K562 (cell line): ENCODE measurements around the gene BANP. TPM values are rescaled to one million over a fixed set of nuclear protein-coding genes. Genes with fewer than 3 reads are reported as not detected.

Experiments
- ATAC-seq: fragments of 200-7000 bp; cut with Tn5 transposase; 3 replicates; pipeline ENCODE4 v1.9.1; 2020; ENCODE audit warnings: moderate library complexity
- Bru-seq: library from RNA; stranded (reverse); fragments of 400-500 nt; gene quantifications from one replicate; lab custom pipeline; 2021; lab: Mats Ljungman, UMichigan
- BruChase-seq, 2 experiments: library from RNA; stranded (reverse); fragments of 400-500 nt; gene quantifications; one replicate each; lab custom pipeline; 2021; lab: Mats Ljungman, UMichigan
- BruUV-seq: library from RNA; stranded (reverse); fragments of 400-500 nt; replicated peaks from 2 replicates; lab custom pipeline; 2021; lab: Mats Ljungman, UMichigan
- CTCF ChIA-PET: fragments of 300-600 bp; formaldehyde crosslinking; extraction: SDS; loops from one replicate; lab custom pipeline; 2021; ENCODE audit warnings: low intra/inter-chr PET ratio; lab: Yijun Ruan, JAX
- POLR2A ChIA-PET: fragments of 300-600, 350-650 bp; sonication (Branson Sonifier 250); formaldehyde crosslinking; extraction: SDS; loops from one replicate; lab custom pipeline; 2021; ENCODE audit warnings: antibody characterized with exemption, inconsistent platforms; lab: Yijun Ruan, JAX
- DNase-seq, 4 experiments: peaks; one replicate each; pipeline versions ENCODE4 v3.0.0 to v3.0.0-alpha.2; 2011 to 2018; ENCODE audit warnings: low spot score in 3 of 4, mixed read lengths in 3 of 4; ENCODE audit errors: extremely low read depth in 1 of 4
- FAIRE-seq: peaks from 2 replicates; lab custom pipeline; 2011; peaks lifted over from hg19 to GRCh38; lab: Jason Lieb, UNC
- H2AFZ ChIP-seq: 2 replicates; pipeline ENCODE4 v1.6.0; 2011; ENCODE audit warnings: low read depth, low read length, control low read depth, inconsistent platforms
- H3K27ac ChIP-seq: fragments of 200-600 bp; 3 replicates; pipeline ENCODE4 v1.8.0; 2011; ENCODE audit warnings: low read depth, mild to moderate bottlenecking, control low read depth, inconsistent platforms, low read length, moderate library complexity, mixed read lengths; ENCODE audit errors: extremely low read depth
- H3K27me3 ChIP-seq, 2 experiments: fragments of 300-600 bp in 1 of 2; 2 replicates in 1 of 2; 3 replicates in 1 of 2; pipeline versions ENCODE4 v1.6.0 to v1.8.0; 2011; ENCODE audit warnings: inconsistent platforms in 2 of 2, low read length in 2 of 2, mild to moderate bottlenecking in 1 of 2, mixed read lengths in 1 of 2, moderate library complexity in 1 of 2; ENCODE audit not compliant: control insufficient read depth in 2 of 2, insufficient read depth in 2 of 2
- H3K36me3 ChIP-seq: fragments of 300-600 bp; 3 replicates; pipeline ENCODE4 v1.8.0; 2011; ENCODE audit warnings: mild to moderate bottlenecking, low read length, inconsistent platforms; ENCODE audit not compliant: control insufficient read depth, insufficient read depth
- H3K4me1 ChIP-seq, 2 experiments: fragments of 200-600 bp in 1 of 2; replicated peaks in 1 of 2; 2 replicates in 1 of 2; 3 replicates in 1 of 2; pipeline versions ENCODE4 v1.5.1 to v1.8.0; 2011; ENCODE audit warnings: inconsistent platforms in 2 of 2, low read length in 2 of 2, mild to moderate bottlenecking in 1 of 2, mixed read lengths in 1 of 2, moderate library complexity in 1 of 2; ENCODE audit not compliant: control insufficient read depth in 2 of 2, insufficient read depth in 2 of 2
- H3K4me2 ChIP-seq: 2 replicates; pipeline ENCODE4 v1.6.1; 2011; ENCODE audit warnings: low read length, control low read depth, inconsistent platforms, mixed read lengths; ENCODE audit not compliant: insufficient read depth
- H3K4me3 ChIP-seq: fragments of 200-600 bp; sonication (generic), shearing (Covaris generic); 2 replicates; pipeline ENCODE4 v1.5.1; 2016; ENCODE audit warnings: control low read depth, inconsistent platforms
- H3K79me2 ChIP-seq: fragments of 200-600 bp; 3 replicates; pipeline ENCODE4 v1.8.0; 2011; ENCODE audit warnings: low read length, inconsistent platforms; ENCODE audit not compliant: control insufficient read depth, insufficient read depth
- H3K9ac ChIP-seq, 2 experiments: 2 replicates each; pipeline versions ENCODE4 v1.6.0 to v1.6.1; 2011; ENCODE audit warnings: low read depth in 2 of 2, low read length in 2 of 2, control low read depth in 1 of 2, inconsistent platforms in 1 of 2, mild to moderate bottlenecking in 1 of 2, mixed read lengths in 1 of 2; ENCODE audit not compliant: insufficient read depth in 1 of 2
- H3K9me1 ChIP-seq: one replicate; pipeline ENCODE4 v1.6.0; 2011; ENCODE audit warnings: inconsistent platforms, mild to moderate bottlenecking, low read length, moderate library complexity; ENCODE audit not compliant: control insufficient read depth, insufficient read depth
- H3K9me3 ChIP-seq: replicated peaks from 2 replicates; pipeline ENCODE4 v1.5.1; 2011; ENCODE audit warnings: low read depth, low read length, inconsistent platforms; ENCODE audit not compliant: control insufficient read depth, insufficient read depth
- H4K20me1 ChIP-seq: replicated peaks from 2 replicates; pipeline ENCODE4 v1.6.1; 2011; ENCODE audit warnings: low read length, inconsistent platforms, mixed read lengths; ENCODE audit not compliant: control insufficient read depth, insufficient read depth
- CBX8 ChIP-seq: fragments of 200-600 bp; sonication (generic); IDR thresholded peaks from 2 replicates; pipeline ENCODE4 v1.6.1; 2012; ENCODE audit warnings: borderline replicate concordance, mixed run types, low read depth, mild to moderate bottlenecking, moderate library complexity, mixed read lengths, low read length, control low read depth, inconsistent platforms; ENCODE audit not compliant: poor library complexity, severe bottlenecking; ENCODE audit errors: extremely low read depth
- EP300 ChIP-seq: IDR thresholded peaks from 2 replicates; pipeline ENCODE4 v1.6.1; 2012; ENCODE audit warnings: low read length, improper control_type of control experiment
- FOXJ2 ChIP-seq: fragments of 200-800 bp; sonication (Bioruptor generic); IDR thresholded peaks from 2 replicates; pipeline ENCODE4 v1.6.1; 2016; ENCODE audit warnings: missing genetic modification characterization, missing compliant biosample characterization
- HDAC3 ChIP-seq: fragments of 450-650 bp; IDR thresholded peaks from 2 replicates; pipeline ENCODE4 v1.6.1; 2018; ENCODE audit warnings: borderline replicate concordance, mild to moderate bottlenecking, moderate library complexity; ENCODE audit not compliant: partially characterized antibody
- KLF13 ChIP-seq: fragments of 450-650 bp; IDR thresholded peaks from 2 replicates; pipeline ENCODE4 v1.6.1; 2016; ENCODE audit warnings: missing genetic modification characterization, low read depth, mild to moderate bottlenecking, missing compliant biosample characterization, moderate library complexity, borderline replicate concordance
- TAL1 ChIP-seq: fragments of 450-650 bp; IDR thresholded peaks from 2 replicates; pipeline ENCODE4 v1.6.1; 2016; ENCODE audit warnings: mild to moderate bottlenecking
- ZNF133 ChIP-seq: fragments of 250-450 bp; sonication (Bioruptor Pico); IDR thresholded peaks from 2 replicates; pipeline ENCODE4 v1.4.0; 2020; ENCODE audit warnings: mild to moderate bottlenecking
- ZNF668 ChIP-seq: fragments of 250-450 bp; sonication (Bioruptor Pico); IDR thresholded peaks from 2 replicates; pipeline ENCODE4 v1.8.0; 2022; ENCODE audit warnings: mild to moderate bottlenecking, inconsistent platforms
- WGBS: fragments of 100-300 bp; shearing (Covaris generic); methylation state at CpG from one replicate; pipeline ENCODE4 v1.1.6; 2016; ENCODE audit warnings: low coverage, mixed read lengths; ENCODE audit not compliant: insufficient coverage; ENCODE audit errors: missing lambda C conversion rate; 5-methylcytosine and 5-hydroxymethylcytosine counted together
- in situ Hi-C: fragments of 300-500 bp; cut with MboI; formaldehyde crosslinking; loops from 4 replicates; pipeline ENCODE4 v1.15.0; 2018; ENCODE audit warnings: inconsistent platforms, mixed read lengths
- intact Hi-C: fragments of 100-400 bp; cut with micrococcal nuclease; formaldehyde crosslinking; loops from 2 replicates; pipeline ENCODE4 v1.14.2; 2022
- long read RNA-seq, 3 experiments: library from polyadenylated mRNA in 2 of 3; library from RNA in 1 of 3; unstranded in 2 of 3; stranded (forward) in 1 of 3; transcript quantifications; one replicate each; pipeline ENCODE4 v2.0.0, GENCODE V29; 2019 to 2022
- polyA minus RNA-seq, 3 experiments: library from RNA; depleted of rRNA, polyadenylated mRNA; stranded (reverse); fragments of >200 nt; gene quantifications; 2 replicates each; pipeline ENCODE4 v1.2.3, GENCODE V29; 2011
- polyA plus RNA-seq, 8 experiments: library from polyadenylated mRNA; depleted of rRNA in 4 of 8; stranded (reverse) in 5 of 8; unstranded in 3 of 8; fragments of >200 nt; fragmentation: Nextera tagmentation in 2 of 8; fragmentation: Illumina TruSeq in 1 of 8; extraction: Ambion mirVana in 2 of 8; extraction: Trizol in 1 of 8; gene quantifications; 2 replicates each; pipeline versions ENCODE4 v1.2.1 to v1.2.3, GENCODE V29; 2011 to 2014; ENCODE audit warnings: inconsistent platforms in 1 of 8, missing spikeins in 1 of 8
- total RNA-seq, 7 experiments: library from RNA; depleted of rRNA in 6 of 7; stranded (reverse); fragments of >200 nt in 6 of 7; fragmentation: Illumina TruSeq in 2 of 7; extraction: Trizol in 2 of 7; gene quantifications; 2 replicates each; pipeline versions ENCODE4 v1.2.1 to v1.2.3, GENCODE V29; 2011 to 2021; ENCODE audit warnings: low replicate concordance in 1 of 7
- TF ChIP-seq, protein P1 (sequence below): fragments of 250-450 bp; sonication (Bioruptor Pico); IDR thresholded peaks from 2 replicates; pipeline ENCODE4 v1.8.0; 2022; ENCODE audit warnings: moderate library complexity, mild to moderate bottlenecking, inconsistent platforms
- TF ChIP-seq, protein P2 (sequence below): fragments of 250-450 bp; sonication (Bioruptor Pico); IDR thresholded peaks from 2 replicates; pipeline ENCODE4 v1.8.0; 2021; ENCODE audit warnings: moderate library complexity, mild to moderate bottlenecking, inconsistent platforms
- TF ChIP-seq, protein P3 (sequence below): sonication (generic); formaldehyde crosslinking; IDR thresholded peaks from 2 replicates; pipeline ENCODE4 v1.8.1; 2022; ENCODE audit warnings: missing genetic modification reagents

The BANP gene, protein sequence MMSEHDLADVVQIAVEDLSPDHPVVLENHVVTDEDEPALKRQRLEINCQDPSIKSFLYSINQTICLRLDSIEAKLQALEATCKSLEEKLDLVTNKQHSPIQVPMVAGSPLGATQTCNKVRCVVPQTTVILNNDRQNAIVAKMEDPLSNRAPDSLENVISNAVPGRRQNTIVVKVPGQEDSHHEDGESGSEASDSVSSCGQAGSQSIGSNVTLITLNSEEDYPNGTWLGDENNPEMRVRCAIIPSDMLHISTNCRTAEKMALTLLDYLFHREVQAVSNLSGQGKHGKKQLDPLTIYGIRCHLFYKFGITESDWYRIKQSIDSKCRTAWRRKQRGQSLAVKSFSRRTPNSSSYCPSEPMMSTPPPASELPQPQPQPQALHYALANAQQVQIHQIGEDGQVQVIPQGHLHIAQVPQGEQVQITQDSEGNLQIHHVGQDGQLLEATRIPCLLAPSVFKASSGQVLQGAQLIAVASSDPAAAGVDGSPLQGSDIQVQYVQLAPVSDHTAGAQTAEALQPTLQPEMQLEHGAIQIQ
- total RNA-seq (2011; cell fraction: chromatin; rRNA removed; ENCODE audit: low replicate concordance), result 107 and 121 TPM in 2 replicates
- total RNA-seq (2011; cell fraction: nucleolus; rRNA removed), result 56.7 and 71.4 TPM in 2 replicates
- total RNA-seq (2011; cell fraction: nucleoplasm; rRNA removed), result 79.5 and 85.3 TPM in 2 replicates
- total RNA-seq (2014; rRNA removed), result 17.1 and 22.1 TPM in 2 replicates
- total RNA-seq (2014; rRNA removed; fragmentation: Illumina TruSeq; extraction: Trizol), result 10.7 and 15.6 TPM in 2 replicates
- 14.4 and 16.1 TPM in 2 replicates for total RNA-seq (2015; rRNA removed; fragmentation: Illumina TruSeq; extraction: Trizol)
- total RNA-seq (2021), result 21.7 and 25.7 TPM in 2 replicates
- 12.1 and 13.1 TPM in 2 replicates for polyA plus RNA-seq (2011; rRNA removed)
- polyA plus RNA-seq (2011; cell fraction: cytosol; rRNA removed), result 13.7 and 18.2 TPM in 2 replicates
- polyA plus RNA-seq (2011; cell fraction: nucleus; rRNA removed), result 30.9 and 42.3 TPM in 2 replicates
- 19.2 and 21.4 TPM in 2 replicates for polyA plus RNA-seq (2012)
- 13.0 and 19.2 TPM in 2 replicates for polyA plus RNA-seq (2014; fragmentation: Illumina TruSeq; extraction: Trizol)
- polyA plus RNA-seq (2014; fragmentation: Nextera tagmentation; extraction: Ambion mirVana), result 1 to 10 TPM; 4.6 to 4.7 TPM
- 16.0 and 19.0 TPM in 2 replicates for polyA plus RNA-seq (2014; rRNA removed)
- 22.0 and 25.5 TPM in 2 replicates for polyA minus RNA-seq (2011; rRNA and poly(A)+ RNA removed)
- polyA minus RNA-seq (2011; cell fraction: cytosol; rRNA and poly(A)+ RNA removed), result 12.1 and 21.2 TPM in 2 replicates
- 32.4 and 45.1 TPM in 2 replicates for polyA minus RNA-seq (2011; cell fraction: nucleus; rRNA and poly(A)+ RNA removed)
- percentile 61 among the genes with signal in this experiment for Bru-seq, nascent RNA
- BruChase-seq, experiment 1, labeled RNA remaining after a 2-hour chase, result percentile 52 among the genes with signal in this experiment
- percentile 59 among the genes with signal in this experiment for BruChase-seq, experiment 2, labeled RNA remaining after a 6-hour chase
- long read RNA-seq, experiment 1, partial matches to known transcripts, result 12 of 80 reads
- long read RNA-seq, experiment 1, other reads (novel, unspliced or antisense), result 60 of 80 reads
- long read RNA-seq, experiment 2, partial matches to known transcripts, result 3 of 14 reads
- long read RNA-seq, experiment 2, other reads (novel, unspliced or antisense), result 8 of 14 reads
- long read RNA-seq, experiment 3, partial matches to known transcripts, result 0 of 15 reads
- long read RNA-seq, experiment 3, other reads (novel, unspliced or antisense), result 15 of 15 reads

DNA sequence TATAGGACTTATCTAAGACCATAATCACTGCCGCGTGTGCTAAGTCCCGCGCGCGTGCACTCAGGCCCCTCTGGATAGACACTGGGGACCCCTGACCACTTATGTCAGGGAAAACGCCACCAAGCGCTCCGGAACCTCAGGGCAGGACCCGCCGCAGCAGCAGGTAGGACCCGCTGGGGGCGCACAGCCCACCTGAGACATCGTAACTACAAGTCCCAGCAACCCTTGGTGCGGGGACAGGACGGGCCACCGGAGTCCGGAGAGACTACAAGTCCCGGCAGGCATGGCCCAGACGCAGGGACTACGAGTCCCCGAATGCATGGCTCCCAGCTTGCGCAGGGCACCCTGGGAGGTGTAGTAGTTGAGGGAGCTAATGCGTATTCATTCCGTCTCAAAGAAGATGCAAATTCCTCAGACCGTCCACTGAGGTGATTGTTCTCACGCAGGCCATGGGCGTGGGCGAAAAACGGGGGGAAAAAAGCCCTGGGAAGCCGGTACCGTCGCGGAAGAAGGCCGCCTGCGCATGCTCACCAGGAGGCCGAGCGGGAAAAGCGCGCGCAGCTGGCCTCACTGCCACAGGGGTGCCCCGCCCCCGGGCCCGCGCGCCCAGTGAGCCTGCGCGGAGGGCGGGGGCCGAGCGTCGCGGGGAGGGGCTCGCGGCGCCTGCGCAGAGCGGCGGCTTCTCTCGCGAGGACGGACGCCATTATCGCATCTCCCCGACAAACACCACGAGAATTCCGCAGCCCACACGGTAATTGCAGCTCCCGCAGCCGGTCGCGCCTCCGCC lies at the start of gene BANP:
Gene BANP (plus strand): TSS at position 670 of the 787 bp plus-strand sequence. CDS start 23,682 bp downstream, outside the sequence.
- Histone ChIP-seq H2AFZ (peak within 1 kb of the TSS; percentile 100), H3K9ac (peak within 1 kb of the TSS; percentile 99), H3K9me1 (peaks cover 3% of the 10 kb centered on the region), H3K9me3 (no peaks in the 10 kb centered on the region), H4K20me1 (no peaks in the 10 kb centered on the region), H3K79me2 (peaks cover 44% of the 10 kb centered on the region), H3K4me1 (peaks cover 28 to 37% of the 10 kb centered on the region in 2 experiments), H3K4me2 (peak within 1 kb of the TSS; percentile 100), H3K4me3 (peak within 1 kb of the TSS; percentile 90), H3K27me3 (no peaks in the 10 kb centered on the region), H3K36me3 (peaks cover 28% of the 10 kb centered on the region; the same call in 2 of the 3 replicates), H3K27ac (peak within 1 kb of the TSS; percentile 100)
- in situ Hi-C loops (no loop called here), intact Hi-C loops (no loop called here)
- POLR2A ChIA-PET, result interaction anchor here (0.6 to 1.4 kb wide), 13 partner anchors 10 to 610 kb away, joined by 3 to 7 read pairs (median 3); partner anchors contain the start of gene SLC7A5
- ATAC-seq (peak; percentile 96), FAIRE-seq (peak; percentile 98), DNase-seq (peak; percentile 99)
- CTCF ChIA-PET, result no interaction called here
- BruUV-seq, result no TSS peak
- WGBS, result under 1% methylated on average over 57 of the region's 73 CpGs
- TF ChIP-seq EP300, result peak; percentile 12; the same call in 1 of the 2 replicates
- peak; percentile 63; the same call in 1 of the 2 replicates for TF ChIP-seq ZNF133
- TF ChIP-seq HDAC3, result peak; percentile 45
- peak; percentile 75; the same call in 1 of the 2 replicates for TF ChIP-seq FOXJ2 (tag)
- no peak for TF ChIP-seq TAL1
- no peak for TF ChIP-seq CBX8
- TF ChIP-seq, protein P1, sequence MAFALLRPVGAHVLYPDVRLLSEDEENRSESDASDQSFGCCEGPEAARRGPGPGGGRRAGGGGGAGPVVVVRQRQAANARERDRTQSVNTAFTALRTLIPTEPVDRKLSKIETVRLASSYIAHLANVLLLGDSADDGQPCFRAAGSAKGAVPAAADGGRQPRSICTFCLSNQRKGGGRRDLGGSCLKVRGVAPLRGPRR, result peak; percentile 67; the same call in 1 of the 2 replicates
- TF ChIP-seq KLF13 (tag), result 0 out of 2 replicates have a peak, but pooled peaks have one; percentile 59
- TF ChIP-seq, protein P2, sequence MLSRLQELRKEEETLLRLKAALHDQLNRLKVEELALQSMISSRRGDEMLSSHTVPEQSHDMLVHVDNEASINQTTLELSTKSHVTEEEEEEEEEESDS (CRISPR knock-in tag), result no peak
- TF ChIP-seq, protein P3, sequence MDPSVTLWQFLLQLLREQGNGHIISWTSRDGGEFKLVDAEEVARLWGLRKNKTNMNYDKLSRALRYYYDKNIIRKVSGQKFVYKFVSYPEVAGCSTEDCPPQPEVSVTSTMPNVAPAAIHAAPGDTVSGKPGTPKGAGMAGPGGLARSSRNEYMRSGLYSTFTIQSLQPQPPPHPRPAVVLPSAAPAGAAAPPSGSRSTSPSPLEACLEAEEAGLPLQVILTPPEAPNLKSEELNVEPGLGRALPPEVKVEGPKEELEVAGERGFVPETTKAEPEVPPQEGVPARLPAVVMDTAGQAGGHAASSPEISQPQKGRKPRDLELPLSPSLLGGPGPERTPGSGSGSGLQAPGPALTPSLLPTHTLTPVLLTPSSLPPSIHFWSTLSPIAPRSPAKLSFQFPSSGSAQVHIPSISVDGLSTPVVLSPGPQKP (CRISPR knock-in tag), result no peak
- TF ChIP-seq ZNF668 (CRISPR knock-in tag), result peak; percentile 7; the same call in 1 of the 2 replicates
